Epithelial cell of proximal tubule (primary cell): ENCODE data around the gene IRF2. TPM values are rescaled to one million over a fixed set of nuclear protein-coding genes. Genes with fewer than 3 reads are reported as not detected.

Experiments used
- DNase-seq: peaks from one replicate; pipeline ENCODE4 v3.0.0-alpha.2; 2011; ENCODE audit warnings: low read depth
- H3K4me3 ChIP-seq: 2 replicates; pipeline ENCODE4 v1.5.1; 2011; ENCODE audit warnings: low read depth, mild to moderate bottlenecking, low read length
- CTCF ChIP-seq: conservative IDR thresholded peaks from 2 replicates; pipeline ENCODE4 v1.5.1; 2012; ENCODE audit warnings: low read depth, mild to moderate bottlenecking, low read length
- total RNA-seq: library from RNA; depleted of rRNA; stranded (reverse); fragments of >200 nt; gene quantifications from 2 replicates; pipeline ENCODE4 v1.2.3, GENCODE V29; 2015

Gene IRF2
- total RNA-seq, 1 donor from 2014 or later: 22.5 TPM

GRCh38 chr4:184406958-184407391, 67.4 kb downstream of the IRF2 start:
- no peak for TF ChIP-seq CTCF
- H3K4me3 ChIP-seq: no peak overlapping the region
- DNase-seq: no peak

GRCh38 chr4:184404047-184404446, 70.3 kb downstream of the IRF2 start:
- no peak overlapping the region for H3K4me3 ChIP-seq
- no peak for DNase-seq
- no peak for TF ChIP-seq CTCF

- DNase-seq: no peak
- H3K4me3 ChIP-seq: no peak overlapping the region
- no peak for TF ChIP-seq CTCF
Observed at GRCh38 chr4:184403384-184403781, 71.0 kb downstream of the IRF2 start.

GRCh38 chr4:184402740-184403383, 71.5 kb downstream of the IRF2 start:
- no peak for DNase-seq
- no peak for TF ChIP-seq CTCF

GRCh38 chr4:184402239-184402638, 72.1 kb downstream of the IRF2 start:
- DNase-seq: no peak
- no peak for TF ChIP-seq CTCF
- no peak overlapping the region for H3K4me3 ChIP-seq

More at GRCh38 chr4:184402740-184403383, 71.5 kb downstream of the IRF2 start:
- H3K4me3 ChIP-seq: no peak overlapping the region

GRCh38 chr4:184401397-184402171, 72.8 kb downstream of the IRF2 start:
- TF ChIP-seq CTCF: no peak
- DNase-seq: no peak
- H3K4me3 ChIP-seq: no peak overlapping the region
